Astrocyte of the cerebellum (primary cell): ENCODE results near the gene RB1.

Experiments
- DNase-seq: peaks from one replicate; pipeline ENCODE4 v3.0.0-alpha.2; 2011; ENCODE audit warnings: low read depth
- H3K4me3 ChIP-seq: 2 replicates; pipeline ENCODE4 v1.5.1; 2011; ENCODE audit warnings: mild to moderate bottlenecking, low read depth, low read length, moderate library complexity
- in situ Hi-C: cut with HindIII; loops from 2 replicates; pipeline ENCODE4 v1.10.0; 2017; ENCODE audit warnings: low sequenced_read_pairs
- TF ChIP-seq, protein P1 (sequence below): IDR thresholded peaks from 2 replicates; pipeline ENCODE4 v1.5.1; 2012; ENCODE audit warnings: low read length, low read depth, moderate library complexity, mild to moderate bottlenecking; ENCODE audit errors: missing control alignments

RB1 gene

GRCh38 chr13:48486836-48487235, 183.3 kb downstream of the RB1 start:
- in situ Hi-C loops: no loop called here
- DNase-seq: no peak
- TF ChIP-seq, protein P1, sequence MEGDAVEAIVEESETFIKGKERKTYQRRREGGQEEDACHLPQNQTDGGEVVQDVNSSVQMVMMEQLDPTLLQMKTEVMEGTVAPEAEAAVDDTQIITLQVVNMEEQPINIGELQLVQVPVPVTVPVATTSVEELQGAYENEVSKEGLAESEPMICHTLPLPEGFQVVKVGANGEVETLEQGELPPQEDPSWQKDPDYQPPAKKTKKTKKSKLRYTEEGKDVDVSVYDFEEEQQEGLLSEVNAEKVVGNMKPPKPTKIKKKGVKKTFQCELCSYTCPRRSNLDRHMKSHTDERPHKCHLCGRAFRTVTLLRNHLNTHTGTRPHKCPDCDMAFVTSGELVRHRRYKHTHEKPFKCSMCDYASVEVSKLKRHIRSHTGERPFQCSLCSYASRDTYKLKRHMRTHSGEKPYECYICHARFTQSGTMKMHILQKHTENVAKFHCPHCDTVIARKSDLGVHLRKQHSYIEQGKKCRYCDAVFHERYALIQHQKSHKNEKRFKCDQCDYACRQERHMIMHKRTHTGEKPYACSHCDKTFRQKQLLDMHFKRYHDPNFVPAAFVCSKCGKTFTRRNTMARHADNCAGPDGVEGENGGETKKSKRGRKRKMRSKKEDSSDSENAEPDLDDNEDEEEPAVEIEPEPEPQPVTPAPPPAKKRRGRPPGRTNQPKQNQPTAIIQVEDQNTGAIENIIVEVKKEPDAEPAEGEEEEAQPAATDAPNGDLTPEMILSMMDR: no peak
- no peak overlapping the region for H3K4me3 ChIP-seq

- in situ Hi-C loops: no loop called here
- TF ChIP-seq, protein P1: no peak
- DNase-seq: no peak
- H3K4me3 ChIP-seq: no peak overlapping the region
These were observed 184.4 kb downstream of the RB1 start for GRCh38 chr13:48487968-48488367.

GRCh38 chr13:48488995-48489394, 185.4 kb downstream of the RB1 start:
- TF ChIP-seq, protein P1: no peak
- in situ Hi-C loops: no loop called here
- DNase-seq: no peak
- H3K4me3 ChIP-seq: no peak overlapping the region

DNA sequence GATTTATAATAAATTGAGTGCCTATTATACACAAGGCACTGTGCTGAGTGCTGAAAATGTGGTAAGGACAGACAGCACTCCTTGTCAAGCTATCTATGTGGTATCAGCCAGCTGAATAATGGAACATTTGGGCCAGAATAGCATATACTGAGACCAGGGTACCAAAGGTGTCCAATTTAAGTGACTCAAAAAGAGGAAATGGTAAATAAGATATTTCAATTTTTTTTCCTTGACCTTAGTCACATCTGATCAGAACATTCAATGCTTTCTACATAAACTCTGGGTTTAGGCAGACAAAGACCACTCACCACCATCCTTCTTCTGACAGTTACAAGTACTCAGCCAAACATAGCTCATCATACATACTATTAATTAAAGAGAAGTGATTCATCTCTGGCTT, 186.1 kb downstream of the RB1 start:
- no peak overlapping the region for H3K4me3 ChIP-seq
- TF ChIP-seq, protein P1: no peak
- DNase-seq: no peak
- in situ Hi-C loops: no loop called here

GRCh38 chr13:48490241-48490640, 186.7 kb downstream of the RB1 start:
- TF ChIP-seq, protein P1: no peak

DNA sequence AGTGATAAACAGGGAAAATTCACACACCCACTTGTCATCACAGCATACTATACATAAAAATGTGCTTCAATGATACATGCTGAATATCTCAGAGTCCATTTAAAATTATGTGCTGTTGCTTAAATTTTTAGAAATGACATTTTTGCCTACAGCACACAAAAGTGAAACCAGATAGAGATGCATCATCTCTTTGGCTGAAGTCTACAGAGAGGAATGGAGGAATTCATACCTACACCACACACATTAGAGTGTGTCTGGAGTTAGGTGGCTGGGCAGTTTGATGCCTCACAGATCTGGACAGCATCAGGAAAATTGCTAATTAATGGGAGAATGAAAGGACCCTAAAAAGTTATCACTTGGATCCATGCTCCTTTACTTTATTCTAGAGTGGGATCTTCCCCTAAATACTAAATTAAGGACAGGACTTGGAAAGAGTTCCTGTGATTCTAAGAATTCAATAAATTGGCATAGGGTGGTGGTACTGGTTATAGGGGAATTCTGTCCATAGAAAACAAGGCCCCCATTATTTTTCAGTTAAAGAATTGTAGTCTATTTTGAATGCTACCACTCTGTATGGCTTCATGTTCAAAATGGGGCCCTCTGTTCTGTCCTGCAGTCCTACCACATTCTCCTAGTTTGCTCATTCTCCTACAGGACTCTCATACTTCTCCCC, 188.0 kb downstream of the RB1 start:
- in situ Hi-C loops: no loop called here
- no peak for DNase-seq
- TF ChIP-seq, protein P1: no peak
- H3K4me3 ChIP-seq: no peak overlapping the region

More at GRCh38 chr13:48490241-48490640, 186.7 kb downstream of the RB1 start:
- in situ Hi-C loops: no loop called here
- no peak for DNase-seq
- no peak overlapping the region for H3K4me3 ChIP-seq
